ENCODE results near the gene ATP11C. TPM values are rescaled to one million over a fixed set of nuclear protein-coding genes. Genes with fewer than 3 reads are reported as not detected.

The ATP11C gene
- total and polyA plus RNA-seq, 2 of the 4 experiments (the other 2 are of a cell fraction) = 19.3 to 40.0 TPM

DNA sequence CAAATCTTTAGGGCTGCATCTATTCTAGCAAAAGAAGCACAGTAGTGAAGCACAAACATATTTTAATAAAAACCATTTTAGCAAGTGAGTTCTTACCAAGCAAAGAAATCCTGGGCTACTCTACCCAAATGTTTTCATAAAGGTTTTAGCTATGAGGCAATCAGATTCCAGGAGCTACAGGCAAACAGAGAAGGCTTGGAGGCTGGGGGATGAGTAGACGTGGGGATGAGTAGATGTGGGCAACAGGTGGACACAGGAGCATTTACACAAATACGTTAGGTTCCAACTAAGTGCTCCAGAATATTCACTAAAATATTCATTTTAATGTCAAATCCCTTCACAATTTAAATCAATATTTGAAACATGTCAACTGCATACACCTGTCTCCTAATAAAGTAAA, 34.5 kb downstream of the ATP11C start:
- Histone ChIP-seq H2BK15ac (ENCODE audit: low read depth, low read length) (no peak overlapping the region), H3K4me3 (ENCODE audit: insufficient read depth, low read depth, low read length) (no peak overlapping the region), H2AK5ac (ENCODE audit: low read depth, low read length) (no peak overlapping the region), H2AFZ (replicated peaks; ENCODE audit: low read length, poor library complexity) (no peak overlapping the region), H3K14ac (replicated peaks; ENCODE audit: low read depth, low read length) (no peak overlapping the region), H3K9me1 (ENCODE audit: insufficient read depth, low read length) (no peaks in the 10 kb centered on the region), H3K18ac (ENCODE audit: low read depth, low read length) (no peak overlapping the region), H3K4ac (ENCODE audit: low read depth, low read length) (no peak overlapping the region), H3K27me3 (ENCODE audit: control insufficient read depth, insufficient read depth, low read length) (no peaks in the 10 kb centered on the region), H2BK20ac (ENCODE audit: low read depth, low read length) (no peak overlapping the region), H2BK5ac (ENCODE audit: low read depth, low read length, poor library complexity, severe bottlenecking) (no peak overlapping the region), H3K9me3 (ENCODE audit: control insufficient read depth, insufficient read depth, low read length) (no peaks in the 10 kb centered on the region), H3K79me1 (ENCODE audit: low read depth in 1 of 2, low read length in 2 of 2) (peaks cover 0 to 8% of the 10 kb centered on the region in 2 experiments; a peak in 1 of 4 replicates), H4K5ac (ENCODE audit: low read depth, low read length) (no peak overlapping the region), H3K4me1 (ENCODE audit: control insufficient read depth, insufficient read depth, low read length) (peaks cover 3% of the 10 kb centered on the region; the same call in 1 of the 2 replicates), H3K36me3 (ENCODE audit: control insufficient read depth, insufficient read depth, low read length) (no peaks in the 10 kb centered on the region), H3K9ac (ENCODE audit: low read depth, low read length) (no peak overlapping the region), H3K23ac (ENCODE audit: low read depth, low read length) (no peak overlapping the region), H2AK9ac (replicated peaks; ENCODE audit: low read depth, low read length, poor library complexity) (no peak overlapping the region), H3K56ac (ENCODE audit: extremely low read depth, insufficient read depth, low read length) (no peak overlapping the region), H4K20me1 (ENCODE audit: insufficient read depth, low read length) (no peaks in the 10 kb centered on the region), H3K4me2 (ENCODE audit: low read depth, low read length) (no peak overlapping the region), H3K27ac (ENCODE audit: insufficient read depth, low read length) (no peak overlapping the region), H2BK120ac (ENCODE audit: low read depth, low read length) (no peak overlapping the region), H4K8ac (ENCODE audit: low read depth in 2 of 2, low read length in 2 of 2) (no peak overlapping the region), H4K91ac (ENCODE audit: insufficient read depth, low read depth, low read length) (no peak overlapping the region)
- DNase-seq = no peak
- no TSS peak for BruUV-seq (replicated peaks)
- ChIA-PET CTCF (no interaction called here), POLR2A (ENCODE audit: unreplicated experiment) (no interaction called here)
- dilution Hi-C loops (cut with HindIII; ENCODE audit: low sequenced_read_pairs, unreplicated experiment) (no loop called here), intact Hi-C loops (cut with micrococcal nuclease) (no loop called here), in situ Hi-C loops (cut with MboI; ENCODE audit: low sequenced_read_pairs) (no loop called here)
- WGBS, 2 experiments (ENCODE audit: extremely low coverage in 2 of 2, insufficient read length in 1 of 2) = no CpG with 5 or more reads among the region's 2 CpGs
- ATAC-seq (ENCODE audit: low read depth) = peak; percentile 51
- TF ChIP-seq FOS (IDR thresholded peaks at IDR 0.05; ENCODE audit: low read depth, low read length) (no peak), RFX5 (IDR thresholded peaks at IDR 0.05; ENCODE audit: low read depth, low read length) (no peak)
